Keratinocyte (primary cell): ENCODE measurements around the gene SNAPC4. TPM values are rescaled to one million over a fixed set of nuclear protein-coding genes. Genes with fewer than 3 reads are reported as not detected.

Experiments
- DNase-seq: peaks from one replicate; pipeline ENCODE4 v3.0.0-alpha.2; 2011; ENCODE audit warnings: low read depth, missing footprints, low spot score
- FAIRE-seq: peaks from 2 replicates; lab custom pipeline; 2011; peaks lifted over from hg19 to GRCh38; lab: Jason Lieb, UNC
- H2AFZ ChIP-seq: 2 replicates; pipeline ENCODE4 v1.6.0; 2012; ENCODE audit warnings: low read length, control low read depth, inconsistent platforms; ENCODE audit not compliant: control insufficient read depth
- H3K27ac ChIP-seq: 2 replicates; pipeline ENCODE4 v1.5.1; 2011; ENCODE audit warnings: low read length; ENCODE audit not compliant: control insufficient read depth, insufficient read depth
- H3K27me3 ChIP-seq: 3 replicates; pipeline ENCODE4 v1.6.0; 2011; ENCODE audit warnings: low read length; ENCODE audit not compliant: control insufficient read depth, insufficient read depth; ENCODE audit errors: extremely low read depth
- H3K36me3 ChIP-seq, 2 experiments: 2 replicates in 1 of 2; 3 replicates in 1 of 2; pipeline ENCODE4 v1.5.1; 2011; ENCODE audit warnings: low read length in 2 of 2, mild to moderate bottlenecking in 1 of 2; ENCODE audit not compliant: control insufficient read depth in 2 of 2, insufficient read depth in 2 of 2; ENCODE audit errors: extremely low read depth in 1 of 2
- H3K4me1 ChIP-seq: 3 replicates; pipeline ENCODE4 v1.5.1; 2011; ENCODE audit warnings: low read length; ENCODE audit not compliant: control insufficient read depth, insufficient read depth; ENCODE audit errors: extremely low read depth
- H3K4me2 ChIP-seq: 3 replicates; pipeline ENCODE4 v1.6.0; 2011; ENCODE audit warnings: low read depth, low read length; ENCODE audit not compliant: control insufficient read depth, insufficient read depth; ENCODE audit errors: extremely low read depth
- H3K4me3 ChIP-seq, 3 experiments: fragments of 200-600 bp in 1 of 3; sonication (generic) in 1 of 3; 2 replicates in 2 of 3; 3 replicates in 1 of 3; pipeline ENCODE4 v1.5.1; 2011 to 2016; ENCODE audit warnings: low read length in 3 of 3, mild to moderate bottlenecking in 3 of 3, control low read depth in 2 of 3, inconsistent platforms in 1 of 3, low read depth in 1 of 3, mixed read lengths in 1 of 3, mixed run types in 1 of 3, moderate library complexity in 1 of 3; ENCODE audit not compliant: control insufficient read depth in 2 of 3, insufficient read depth in 2 of 3; ENCODE audit errors: extremely low read depth in 1 of 3
- H3K79me2 ChIP-seq: 2 replicates; pipeline ENCODE4 v1.6.0; 2012; ENCODE audit warnings: low read length; ENCODE audit not compliant: control insufficient read depth, insufficient read depth
- H3K9ac ChIP-seq: 3 replicates; pipeline ENCODE4 v1.6.0; 2011; ENCODE audit warnings: low read length; ENCODE audit not compliant: control insufficient read depth, insufficient read depth; ENCODE audit errors: extremely low read depth
- H3K9me1 ChIP-seq: 3 replicates; pipeline ENCODE4 v1.6.0; 2011; ENCODE audit warnings: low read length; ENCODE audit not compliant: control insufficient read depth, insufficient read depth; ENCODE audit errors: extremely low read depth
- H3K9me3 ChIP-seq: 2 replicates; pipeline ENCODE4 v1.5.1; 2012; ENCODE audit warnings: low read depth, low read length; ENCODE audit not compliant: control insufficient read depth
- H4K20me1 ChIP-seq: 3 replicates; pipeline ENCODE4 v1.6.0; 2011; ENCODE audit warnings: low read length; ENCODE audit not compliant: control insufficient read depth, insufficient read depth; ENCODE audit errors: extremely low read depth
- EZH2 ChIP-seq: IDR thresholded peaks from one replicate; pipeline ENCODE4 v1.6.1; 2012; ENCODE audit warnings: inconsistent platforms, mild to moderate bottlenecking, low read length, moderate library complexity
- dilution Hi-C: fragments of 300-500 bp; cut with MboI; formaldehyde crosslinking; loops from one replicate; pipeline ENCODE4 v1.7.0; 2020; ENCODE audit warnings: low sequenced_read_pairs; ENCODE audit not compliant: extremely low pct_ligation_motif_present
- polyA plus RNA-seq, 5 experiments: library from polyadenylated mRNA; depleted of rRNA in 3 of 5; stranded (reverse) in 3 of 5; stranded (forward) in 1 of 5; unstranded in 1 of 5; fragments of >200 nt; gene quantifications; 1 replicate in 1 of 5; 2 replicates in 3 of 5; 3 replicates in 1 of 5; pipeline versions ENCODE4 v1.2.1 to v1.2.3, GENCODE V29; 2011 to 2012; ENCODE audit warnings: missing spikeins in 2 of 5, low read depth in 1 of 5, low replicate concordance in 1 of 5
- TF ChIP-seq, protein P1 (sequence below), 3 experiments: IDR thresholded peaks in 1 of 3; conservative IDR thresholded peaks in 1 of 3; optimal IDR thresholded peaks in 1 of 3; 2 replicates in 2 of 3; 3 replicates in 1 of 3; pipeline versions ENCODE3 to v1.5.1; 2011; ENCODE audit warnings: low read length in 3 of 3, mild to moderate bottlenecking in 3 of 3, moderate library complexity in 2 of 3, control low read depth in 1 of 3, inconsistent platforms in 1 of 3; ENCODE audit not compliant: insufficient read depth in 2 of 3; ENCODE audit errors: extremely low read depth in 1 of 3

The SNAPC4 gene
- polyA plus RNA-seq, 1 donor (not counting 4 experiments of a cell fraction or from before 2014, with no cell fraction given), result 3.6 TPM

DNA sequence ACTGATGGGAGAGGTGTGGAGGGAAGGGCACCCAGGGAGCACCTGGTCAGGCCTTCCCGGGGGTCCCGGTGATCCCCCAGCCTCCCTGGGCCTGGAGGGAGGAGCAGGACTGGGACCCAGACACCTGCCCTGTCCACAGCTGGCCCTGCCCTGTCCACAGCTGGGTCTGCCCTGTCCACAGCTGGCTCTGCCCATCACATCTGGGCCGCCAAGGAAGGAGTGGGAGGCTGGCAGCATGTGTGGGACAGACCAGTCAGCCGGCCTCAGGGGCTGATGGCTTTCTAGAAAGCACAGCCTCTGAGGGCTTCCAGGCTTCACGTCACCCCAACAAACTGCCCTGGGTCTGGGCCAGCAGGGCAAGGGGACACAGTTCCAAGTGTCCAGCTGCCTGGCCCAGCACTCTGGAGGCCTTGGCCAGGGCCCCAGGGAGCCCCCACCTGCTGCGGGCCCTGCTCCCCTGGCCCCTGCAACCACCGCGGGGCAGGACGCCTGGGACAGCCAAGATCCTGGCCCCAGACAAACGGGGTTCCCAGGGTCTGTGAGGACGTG lies 48.6 kb downstream of the SNAPC4 start:
- Histone ChIP-seq H3K27ac (no peak overlapping the region), H3K27me3 (no peaks in the 10 kb centered on the region), H3K4me1 (peaks cover 8% of the 10 kb centered on the region), H3K4me3 (no peak overlapping the region), H3K4me2 (no peak overlapping the region), H3K9ac (no peak overlapping the region), H3K36me3 (no peaks in the 10 kb centered on the region), H3K79me2 (no peaks in the 10 kb centered on the region), H2AFZ (no peak overlapping the region), H3K9me1 (no peaks in the 10 kb centered on the region), H3K9me3 (no peaks in the 10 kb centered on the region), H4K20me1 (no peaks in the 10 kb centered on the region)
- DNase-seq (no peak), FAIRE-seq (no peak)
- no peak for TF ChIP-seq EZH2
- TF ChIP-seq, protein P1, sequence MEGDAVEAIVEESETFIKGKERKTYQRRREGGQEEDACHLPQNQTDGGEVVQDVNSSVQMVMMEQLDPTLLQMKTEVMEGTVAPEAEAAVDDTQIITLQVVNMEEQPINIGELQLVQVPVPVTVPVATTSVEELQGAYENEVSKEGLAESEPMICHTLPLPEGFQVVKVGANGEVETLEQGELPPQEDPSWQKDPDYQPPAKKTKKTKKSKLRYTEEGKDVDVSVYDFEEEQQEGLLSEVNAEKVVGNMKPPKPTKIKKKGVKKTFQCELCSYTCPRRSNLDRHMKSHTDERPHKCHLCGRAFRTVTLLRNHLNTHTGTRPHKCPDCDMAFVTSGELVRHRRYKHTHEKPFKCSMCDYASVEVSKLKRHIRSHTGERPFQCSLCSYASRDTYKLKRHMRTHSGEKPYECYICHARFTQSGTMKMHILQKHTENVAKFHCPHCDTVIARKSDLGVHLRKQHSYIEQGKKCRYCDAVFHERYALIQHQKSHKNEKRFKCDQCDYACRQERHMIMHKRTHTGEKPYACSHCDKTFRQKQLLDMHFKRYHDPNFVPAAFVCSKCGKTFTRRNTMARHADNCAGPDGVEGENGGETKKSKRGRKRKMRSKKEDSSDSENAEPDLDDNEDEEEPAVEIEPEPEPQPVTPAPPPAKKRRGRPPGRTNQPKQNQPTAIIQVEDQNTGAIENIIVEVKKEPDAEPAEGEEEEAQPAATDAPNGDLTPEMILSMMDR (optimal IDR thresholded peaks at IDR 0.05 in 1 of 3, IDR thresholded peaks at IDR 0.05 in 1 of 3, conservative IDR thresholded peaks at IDR 0.05 in 1 of 3; ENCODE audit: extremely low read depth in 1 of 3, insufficient read depth in 2 of 3, low read length in 3 of 3), result no peak
- dilution Hi-C loops, result no loop called here

Other genes with a start within 250 kb of the SNAPC4 start
- not detected in 3 replicates for gene LHX3, start 195.0 kb downstream of the SNAPC4 start, polyA plus RNA-seq
- 6.9 to 11.9 TPM (median 10.9 TPM) in 3 replicates for gene QSOX2, start 154.4 kb downstream of the SNAPC4 start, polyA plus RNA-seq
- 0.03 to 0.04 TPM in 2 of 3 replicates, not detected in the other for gene CCDC187, start 96.1 kb downstream of the SNAPC4 start, polyA plus RNA-seq
- 2.5 to 8.1 TPM (median 3.3 TPM) in 3 replicates for gene GPSM1, start 72.6 kb downstream of the SNAPC4 start, polyA plus RNA-seq
- 6.1 to 7.8 TPM (median 6.7 TPM) in 3 replicates for gene DNLZ, start 36.4 kb downstream of the SNAPC4 start, polyA plus RNA-seq
- gene CARD9, start 26.5 kb downstream of the SNAPC4 start, polyA plus RNA-seq, result 0.05 to 0.21 TPM (median 0.07 TPM) in 3 replicates
- gene ENTR1, start 10.4 kb upstream of the SNAPC4 start, polyA plus RNA-seq, result 36.8 to 50.8 TPM (median 46.5 TPM) in 3 replicates
- gene PMPCA, start 10.5 kb upstream of the SNAPC4 start, polyA plus RNA-seq, result 71.3 to 86.1 TPM (median 85.9 TPM) in 3 replicates
- 4.4 to 6.5 TPM (median 5.2 TPM) in 3 replicates for gene INPP5E, start 39.7 kb upstream of the SNAPC4 start, polyA plus RNA-seq
- 12.2 to 33.1 TPM (median 15.8 TPM) in 3 replicates for gene SEC16A, start 82.9 kb upstream of the SNAPC4 start, polyA plus RNA-seq
- 6.1 to 10.6 TPM (median 9.2 TPM) in 3 replicates for gene NOTCH1, start 145.9 kb upstream of the SNAPC4 start, polyA plus RNA-seq